ENCODE results near the gene CHD9. TPM values are rescaled to one million over a fixed set of nuclear protein-coding genes. Genes with fewer than 3 reads are reported as not detected.

CHD9 gene
- polyA plus RNA-seq, 3 donors: 15.8 to 26.1 (median 22.5) TPM

DNA sequence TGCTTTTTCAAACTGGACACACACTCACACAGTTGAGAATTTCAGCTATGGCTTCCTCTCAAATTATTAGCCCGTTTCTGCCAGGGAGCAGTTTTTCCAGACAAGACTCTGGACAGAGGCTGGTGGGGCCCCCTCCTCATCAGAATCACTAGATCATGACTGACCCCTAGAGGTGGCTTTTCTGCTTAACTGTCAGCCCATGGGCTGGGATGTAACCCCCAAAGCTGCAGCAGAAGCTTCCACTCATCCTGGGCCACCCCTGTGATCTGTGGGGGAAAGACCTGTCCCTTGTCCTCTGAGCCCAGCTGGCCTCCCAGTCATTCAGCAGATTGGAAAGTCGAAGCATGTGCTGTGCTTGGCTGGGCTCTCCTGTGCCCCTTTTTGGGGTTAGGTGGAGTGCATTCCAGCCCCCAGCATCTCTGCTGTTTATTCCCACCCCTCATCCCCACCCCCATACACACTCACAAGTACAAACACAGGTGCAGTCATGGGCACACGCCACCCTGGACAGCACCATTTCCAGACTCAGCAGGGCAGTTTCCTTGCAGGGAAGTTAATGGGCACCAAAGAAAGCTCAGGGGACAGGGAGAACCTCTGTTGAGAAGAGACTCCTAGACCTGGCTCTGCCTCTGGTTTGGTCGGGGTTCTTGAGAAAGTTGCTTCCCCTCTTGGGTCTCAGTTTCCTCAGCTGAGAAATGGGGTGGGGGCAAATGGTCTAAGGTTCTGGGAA, 301.9 kb downstream of the CHD9 start:
- H3K4me3 Mint-ChIP-seq: no peak overlapping the region
- Histone ChIP-seq H3K36me3 (replicated peaks in 1 of 2; ENCODE audit: control insufficient read depth in 1 of 2, insufficient read depth in 2 of 2, low read length in 2 of 2) (peaks cover 0 to 2% of the 10 kb centered on the region in 2 donors), H3K79me2 (ENCODE audit: insufficient read depth, low read length) (no peaks in the 10 kb centered on the region), H3K27me3 (ENCODE audit: control insufficient read depth in 2 of 2, insufficient read depth in 2 of 2, low read length in 2 of 2) (peaks cover 0 to 2% of the 10 kb centered on the region in 2 donors), H3K27ac (ENCODE audit: low read depth in 1 of 2, low read length in 2 of 2) (no peak overlapping the region), H3K4me1 (ENCODE audit: control insufficient read depth in 1 of 2, insufficient read depth in 2 of 2, low read length in 2 of 2) (peaks cover 5 to 12% of the 10 kb centered on the region in 2 donors), H3K9ac (ENCODE audit: insufficient read depth, low read length, poor library complexity, severe bottlenecking) (no peak overlapping the region), H4K20me1 (ENCODE audit: insufficient read depth, low read length) (no peaks in the 10 kb centered on the region), H2AFZ (ENCODE audit: insufficient read depth, low read depth, low read length, poor library complexity, severe bottlenecking) (no peak overlapping the region), H3K4me2 (replicated peaks; ENCODE audit: extremely low read depth, low read length, poor library complexity, severe bottlenecking) (no peak overlapping the region), H3K9me3 (replicated peaks in 1 of 2; ENCODE audit: control insufficient read depth in 1 of 2, insufficient read depth in 1 of 2, low read length in 2 of 2) (no peaks in the 10 kb centered on the region), H3K4me3 (replicated peaks in 1 of 3; ENCODE audit: low read depth in 2 of 3, low read length in 3 of 3) (no peak overlapping the region)
- TF ChIP-seq, protein P1, sequence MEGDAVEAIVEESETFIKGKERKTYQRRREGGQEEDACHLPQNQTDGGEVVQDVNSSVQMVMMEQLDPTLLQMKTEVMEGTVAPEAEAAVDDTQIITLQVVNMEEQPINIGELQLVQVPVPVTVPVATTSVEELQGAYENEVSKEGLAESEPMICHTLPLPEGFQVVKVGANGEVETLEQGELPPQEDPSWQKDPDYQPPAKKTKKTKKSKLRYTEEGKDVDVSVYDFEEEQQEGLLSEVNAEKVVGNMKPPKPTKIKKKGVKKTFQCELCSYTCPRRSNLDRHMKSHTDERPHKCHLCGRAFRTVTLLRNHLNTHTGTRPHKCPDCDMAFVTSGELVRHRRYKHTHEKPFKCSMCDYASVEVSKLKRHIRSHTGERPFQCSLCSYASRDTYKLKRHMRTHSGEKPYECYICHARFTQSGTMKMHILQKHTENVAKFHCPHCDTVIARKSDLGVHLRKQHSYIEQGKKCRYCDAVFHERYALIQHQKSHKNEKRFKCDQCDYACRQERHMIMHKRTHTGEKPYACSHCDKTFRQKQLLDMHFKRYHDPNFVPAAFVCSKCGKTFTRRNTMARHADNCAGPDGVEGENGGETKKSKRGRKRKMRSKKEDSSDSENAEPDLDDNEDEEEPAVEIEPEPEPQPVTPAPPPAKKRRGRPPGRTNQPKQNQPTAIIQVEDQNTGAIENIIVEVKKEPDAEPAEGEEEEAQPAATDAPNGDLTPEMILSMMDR (IDR thresholded peaks at IDR 0.05): no peak
- H3K27me3 Mint-ChIP-seq (ENCODE audit: low read depth in 3 of 3): peaks cover 8 to 15% (median 15%) of the 10 kb centered on the region in 3 donors
- 57% methylated on average over 3 of the region's 4 CpGs for WGBS (ENCODE audit: insufficient coverage)
- peaks cover 0 to 2% (median 0%) of the 10 kb centered on the region in 7 donors for H3K9me3 Mint-ChIP-seq
- no peak overlapping the region for H3K27ac Mint-ChIP-seq
- no peak for DNase-seq
- intact Hi-C loops (cut with micrococcal nuclease): no loop called here
- H3K36me3 Mint-ChIP-seq: peaks cover 0 to 4% of the 10 kb centered on the region in 2 donors
- H3K4me1 Mint-ChIP-seq: peaks cover 16% of the 10 kb centered on the region

DNA sequence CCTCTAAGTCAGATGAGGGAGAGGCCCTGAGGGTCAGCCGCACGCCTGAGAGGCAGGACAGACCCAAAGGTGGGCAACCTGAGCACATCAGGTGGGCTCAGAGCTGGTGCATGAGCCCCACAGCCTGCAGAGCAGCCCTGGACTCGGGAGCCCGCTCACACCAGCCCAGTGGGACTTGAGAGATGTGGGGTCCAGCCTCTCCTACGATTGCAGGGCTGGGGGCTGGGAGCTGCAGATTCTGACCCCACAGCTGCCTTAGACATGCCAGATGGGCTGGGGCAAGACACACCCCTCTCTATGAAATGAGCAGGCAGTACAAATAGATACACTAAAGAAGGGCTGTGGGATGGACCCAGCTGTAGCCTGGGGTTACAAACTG, 302.4 kb downstream of the CHD9 start:
- WGBS (ENCODE audit: insufficient coverage): 84% methylated on average over 5 of the region's 5 CpGs

More for the DNA sequence above, 302.4 kb downstream of the CHD9 start:
- Mint-ChIP-seq H3K9me3 (peaks cover 0 to 2% (median 0%) of the 10 kb centered on the region in 7 donors), H3K4me3 (no peak overlapping the region), H3K27ac (no peak overlapping the region), H3K36me3 (peaks cover 3 to 10% of the 10 kb centered on the region in 2 donors), H3K4me1 (peaks cover 18% of the 10 kb centered on the region), H3K27me3 (ENCODE audit: low read depth in 3 of 3) (peaks cover 8 to 14% (median 13%) of the 10 kb centered on the region in 3 donors)
- no peaks in the 10 kb centered on the region for H4K20me1 ChIP-seq (ENCODE audit: insufficient read depth, low read length)
- no peaks in the 10 kb centered on the region for H3K9me3 ChIP-seq (replicated peaks in 1 of 2; ENCODE audit: control insufficient read depth in 1 of 2, insufficient read depth in 1 of 2, low read length in 2 of 2)
- TF ChIP-seq, protein P1 (IDR thresholded peaks at IDR 0.05): no peak
- H2AFZ ChIP-seq (ENCODE audit: insufficient read depth, low read depth, low read length, poor library complexity, severe bottlenecking): no peak overlapping the region
- H3K36me3 ChIP-seq (replicated peaks in 1 of 2; ENCODE audit: control insufficient read depth in 1 of 2, insufficient read depth in 2 of 2, low read length in 2 of 2): peaks cover 0 to 3% of the 10 kb centered on the region in 2 donors
- H3K27me3 ChIP-seq (ENCODE audit: control insufficient read depth in 2 of 2, insufficient read depth in 2 of 2, low read length in 2 of 2): peaks cover 0 to 2% of the 10 kb centered on the region in 2 donors
- H3K9ac ChIP-seq (ENCODE audit: insufficient read depth, low read length, poor library complexity, severe bottlenecking): no peak overlapping the region
- H3K4me1 ChIP-seq (ENCODE audit: control insufficient read depth in 1 of 2, insufficient read depth in 2 of 2, low read length in 2 of 2): peaks cover 5 to 12% of the 10 kb centered on the region in 2 donors
- DNase-seq: no peak
- no peak overlapping the region for H3K27ac ChIP-seq (ENCODE audit: low read depth in 1 of 2, low read length in 2 of 2)
- no peaks in the 10 kb centered on the region for H3K79me2 ChIP-seq (ENCODE audit: insufficient read depth, low read length)
- intact Hi-C loops (cut with micrococcal nuclease): no loop called here
- H3K4me2 ChIP-seq (replicated peaks; ENCODE audit: extremely low read depth, low read length, poor library complexity, severe bottlenecking): no peak overlapping the region
- no peak overlapping the region for H3K4me3 ChIP-seq (replicated peaks in 1 of 3; ENCODE audit: low read depth in 2 of 3, low read length in 3 of 3)
